Fibroblast of skin of right quadriceps (primary cell): ENCODE measurements around the gene MTPN.
A peak's percentile ranks its signal among the peaks of the same experiment; 100 is the strongest.

ENCODE experiments used
- DNase-seq: peaks from one replicate; pipeline ENCODE4 v3.0.0-alpha.2; 2013

The MTPN gene

GRCh38 chr7:135977007-135977741, at the start of gene MTPN:
Gene MTPN (minus strand): TSS chr7:135977359. CDS start chr7:135977100, 259 bp downstream.
- peak; percentile 96 for DNase-seq

GRCh38 chr7:136026209-136026608, 49.0 kb upstream of the MTPN start:
- no peak for DNase-seq

GRCh38 chr7:136023134-136023869, 46.1 kb upstream of the MTPN start:
- no peak for DNase-seq

- DNase-seq: no peak
Observed at GRCh38 chr7:136020556-136020955, 43.4 kb upstream of the MTPN start.

GRCh38 chr7:136018104-136018503, 40.9 kb upstream of the MTPN start:
- DNase-seq: peak; percentile 20

- no peak for DNase-seq
Observed at GRCh38 chr7:136016649-136017395, 39.7 kb upstream of the MTPN start.

- DNase-seq: no peak
Observed at GRCh38 chr7:136015638-136016037, 38.5 kb upstream of the MTPN start.

GRCh38 chr7:136014659-136015058, 37.5 kb upstream of the MTPN start:
- no peak for DNase-seq

- DNase-seq: no peak
Observed at GRCh38 chr7:136012238-136012637, 35.1 kb upstream of the MTPN start.

- peak; percentile 36 for DNase-seq
Observed at GRCh38 chr7:136009488-136010079, 32.4 kb upstream of the MTPN start.

GRCh38 chr7:136006208-136006607, 29.0 kb upstream of the MTPN start:
- no peak for DNase-seq

GRCh38 chr7:136004083-136004482, 26.9 kb upstream of the MTPN start:
- no peak for DNase-seq

GRCh38 chr7:136002802-136003201, 25.6 kb upstream of the MTPN start:
- no peak for DNase-seq

- no peak for DNase-seq
Observed at GRCh38 chr7:136000288-136000913, 23.2 kb upstream of the MTPN start.

GRCh38 chr7:135998081-135998480, 20.9 kb upstream of the MTPN start:
- no peak for DNase-seq

- peak; percentile 17 for DNase-seq
Observed at GRCh38 chr7:135995748-135996147, 18.6 kb upstream of the MTPN start.

GRCh38 chr7:135994466-135995205, 17.5 kb upstream of the MTPN start:
- peak; percentile 58 for DNase-seq

GRCh38 chr7:135993950-135994349, 16.8 kb upstream of the MTPN start:
- DNase-seq: no peak

- no peak for DNase-seq
Observed at GRCh38 chr7:135991906-135992305, 14.7 kb upstream of the MTPN start.

GRCh38 chr7:135991322-135991721, 14.2 kb upstream of the MTPN start:
- no peak for DNase-seq

- no peak for DNase-seq
Observed at GRCh38 chr7:135990258-135990657, 13.1 kb upstream of the MTPN start.
